ENCODE measurements around the gene ASF1A. TPM values are rescaled to one million over a fixed set of nuclear protein-coding genes. Genes with fewer than 3 reads are reported as not detected.
A peak's percentile ranks its signal among the peaks of the same experiment; 100 is the strongest.

Gene ASF1A
- total RNA-seq, 6 experiments from 2014 or later: 5.8 to 15.3 (median 8.3) TPM

DNA sequence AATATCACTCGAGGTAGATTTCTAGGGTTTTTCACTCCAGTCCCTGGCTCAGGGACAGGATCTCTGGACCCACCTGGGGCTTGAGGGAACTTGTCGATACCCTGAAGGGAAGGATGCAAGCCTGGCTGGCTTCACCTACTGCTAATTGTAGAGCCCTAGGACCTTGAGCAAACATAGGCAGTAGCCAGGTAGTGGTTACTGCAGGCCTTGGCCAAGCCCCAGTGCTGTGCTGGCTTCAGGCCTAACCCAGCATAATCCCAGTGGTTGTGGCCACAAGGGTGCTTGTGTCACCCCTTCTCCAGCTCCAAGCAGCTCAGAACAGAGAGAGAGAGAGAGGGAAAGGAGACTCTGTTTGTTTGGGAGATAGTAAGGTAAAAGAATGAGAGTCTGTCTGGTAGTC is 46.8 kb downstream of the ASF1A start:
- no peak for TF ChIP-seq POLR2A (IDR thresholded peaks at IDR 0.05)
- no peak for TF ChIP-seq CTCF (IDR thresholded peaks at IDR 0.05)
- 67% methylated on average over 2 of the region's 2 CpGs for WGBS (ENCODE audit: insufficient coverage, low coverage, low lambda C conversion rate, missing lambda C conversion rate)
- intact Hi-C loops (cut with DNase I): no loop called here
- Histone ChIP-seq H3K4me3 (no peak overlapping the region), H3K4me1 (peaks cover 0 to 3% (median 0%) of the 10 kb centered on the region in 4 donors), H3K36me3 (no peaks in the 10 kb centered on the region), H3K27me3 (no peaks in the 10 kb centered on the region), H3K9me3 (no peaks in the 10 kb centered on the region), H3K27ac (no peak overlapping the region)
- peak; percentile 43 to 87 (median 70) for ATAC-seq
- DNase-seq: peak; percentile 37 to 63 (median 59)

- Histone ChIP-seq H3K4me3 (no peak overlapping the region), H3K27ac (no peak overlapping the region), H3K9me3 (no peaks in the 10 kb centered on the region), H3K27me3 (no peaks in the 10 kb centered on the region), H3K4me1 (no peaks in the 10 kb centered on the region), H3K36me3 (no peaks in the 10 kb centered on the region)
- DNase-seq (no peak), ATAC-seq (no peak)
- intact Hi-C loops (cut with DNase I): no loop called here
- TF ChIP-seq POLR2A (IDR thresholded peaks at IDR 0.05) (no peak), CTCF (IDR thresholded peaks at IDR 0.05) (no peak)
Measured at GRCh38 chr6:118945217-118945616, 51.3 kb downstream of the ASF1A start.

- TF ChIP-seq POLR2A (IDR thresholded peaks at IDR 0.05) (no peak), CTCF (IDR thresholded peaks at IDR 0.05) (no peak)
- no peaks in the 10 kb centered on the region for H3K4me1 ChIP-seq
- no peaks in the 10 kb centered on the region for H3K27me3 ChIP-seq
- no peaks in the 10 kb centered on the region for H3K36me3 ChIP-seq
- ATAC-seq (no peak), DNase-seq (no peak)
- H3K27ac ChIP-seq: no peak overlapping the region
- H3K9me3 ChIP-seq: no peaks in the 10 kb centered on the region
- H3K4me3 ChIP-seq: no peak overlapping the region
- 100% methylated on average over 2 of the region's 2 CpGs for WGBS (ENCODE audit: insufficient coverage, low coverage, low lambda C conversion rate, missing lambda C conversion rate)
- intact Hi-C loops (cut with DNase I): no loop called here
Measured at GRCh38 chr6:118952683-118953082, 58.7 kb downstream of the ASF1A start.

GRCh38 chr6:118953391-118953790 is 59.4 kb downstream of the ASF1A start:
- no peaks in the 10 kb centered on the region for H3K4me1 ChIP-seq
- intact Hi-C loops (cut with DNase I): no loop called here
- H3K4me3 ChIP-seq: no peak overlapping the region
- no peak overlapping the region for H3K27ac ChIP-seq
- TF ChIP-seq CTCF (IDR thresholded peaks at IDR 0.05) (no peak), POLR2A (IDR thresholded peaks at IDR 0.05) (no peak)
- no peaks in the 10 kb centered on the region for H3K9me3 ChIP-seq
- H3K27me3 ChIP-seq: no peaks in the 10 kb centered on the region
- ATAC-seq (no peak), DNase-seq (no peak)
- no peaks in the 10 kb centered on the region for H3K36me3 ChIP-seq
- WGBS (ENCODE audit: insufficient coverage, low coverage, low lambda C conversion rate, missing lambda C conversion rate): 93% methylated on average over 2 of the region's 2 CpGs

Other genes starting within 250 kb of the ASF1A start
- 1 to 10 TPM; 2.9 to 8.7 (median 4.1) TPM for gene CEP85L, start 242.6 kb upstream of the ASF1A start, total RNA-seq
- gene MCM9, start 41.0 kb downstream of the ASF1A start, total RNA-seq: 1 to 10 TPM; 4.3 to 7.6 (median 6.9) TPM
- gene FAM184A, start 184.5 kb downstream of the ASF1A start, total RNA-seq: 1 to 10 TPM; 2.5 to 5.0 (median 3.2) TPM